ENCODE results near the gene TLE5.

The TLE5 gene

GRCh38 chr19:3003046-3003445 is 59.2 kb downstream of the TLE5 start:
- in situ Hi-C loops (cut with HindIII; ENCODE audit: low sequenced_read_pairs), result no loop called here

More at GRCh38 chr19:3003046-3003445, 59.2 kb downstream of the TLE5 start:
- no peak for DNase-seq (ENCODE audit: low read depth, low spot score)
- H3K4me3 ChIP-seq (ENCODE audit: low read depth, low read length), result no peak overlapping the region
- no peak for TF ChIP-seq CTCF (IDR thresholded peaks at IDR 0.05; ENCODE audit: low read depth, low read length)

All from astrocyte of the spinal cord (primary cell).